CD14-positive monocyte (primary cell): ENCODE results near the gene EBLN1. TPM values are rescaled to one million over a fixed set of nuclear protein-coding genes. Genes with fewer than 3 reads are reported as not detected.

Experiments
- DNase-seq, 3 donors: peaks; one replicate each; pipeline ENCODE4 v3.0.0-alpha.2; 2011 to 2022
- H2AFZ ChIP-seq: 2 replicates; pipeline ENCODE4 v1.6.0; 2012; ENCODE audit warnings: mild to moderate bottlenecking, low read depth, low read length, inconsistent platforms; ENCODE audit not compliant: insufficient read depth, poor library complexity, severe bottlenecking
- H3K27ac ChIP-seq, 2 donors: 1 replicate in 1 of 2; 2 replicates in 1 of 2; pipeline ENCODE4 v1.5.1; 2012 to 2013; ENCODE audit warnings: low read length in 2 of 2, control low read depth in 1 of 2, inconsistent platforms in 1 of 2, low read depth in 1 of 2, mild to moderate bottlenecking in 1 of 2
- H3K27me3 ChIP-seq, 2 donors: one replicate each; pipeline versions ENCODE4 v1.6.0 to v1.6.1; 2011 to 2013; ENCODE audit warnings: low read length in 2 of 2; ENCODE audit not compliant: control insufficient read depth in 2 of 2, insufficient read depth in 2 of 2
- H3K36me3 ChIP-seq, 2 donors: replicated peaks in 1 of 2; 1 replicate in 1 of 2; 2 replicates in 1 of 2; pipeline versions ENCODE4 v1.5.1 to v1.6.1; 2012 to 2013; ENCODE audit warnings: low read length in 2 of 2, control low read depth in 1 of 2, inconsistent platforms in 1 of 2, mild to moderate bottlenecking in 1 of 2; ENCODE audit not compliant: insufficient read depth in 2 of 2, control insufficient read depth in 1 of 2
- H3K4me1 ChIP-seq, 2 donors: 1 replicate in 1 of 2; 2 replicates in 1 of 2; pipeline versions ENCODE4 v1.5.1 to v1.6.1; 2012 to 2013; ENCODE audit warnings: low read length in 2 of 2, control low read depth in 1 of 2, inconsistent platforms in 1 of 2, mild to moderate bottlenecking in 1 of 2, moderate library complexity in 1 of 2; ENCODE audit not compliant: insufficient read depth in 2 of 2, control insufficient read depth in 1 of 2
- H3K4me2 ChIP-seq: replicated peaks from 2 replicates; pipeline ENCODE3; 2012; ENCODE audit warnings: low read length, moderate library complexity, mild to moderate bottlenecking; ENCODE audit not compliant: poor library complexity, severe bottlenecking; ENCODE audit errors: extremely low read depth
- H3K4me3 ChIP-seq, 3 experiments: fragments of 200-600 bp in 1 of 3; sonication (generic) in 1 of 3; replicated peaks in 1 of 3; 1 replicate in 2 of 3; 2 replicates in 1 of 3; pipeline ENCODE4 v1.5.1; 2011 to 2013; ENCODE audit warnings: low read length in 3 of 3, mild to moderate bottlenecking in 3 of 3, control low read depth in 2 of 3, low read depth in 2 of 3, inconsistent platforms in 1 of 3, moderate library complexity in 1 of 3
- H3K79me2 ChIP-seq: 2 replicates; pipeline ENCODE4 v1.6.0; 2012; ENCODE audit warnings: mild to moderate bottlenecking, control low read depth, inconsistent platforms, low read length, moderate library complexity; ENCODE audit not compliant: insufficient read depth
- H3K9ac ChIP-seq: 2 replicates; pipeline ENCODE4 v1.6.0; 2017; ENCODE audit warnings: low read length, mild to moderate bottlenecking; ENCODE audit not compliant: insufficient read depth, poor library complexity, severe bottlenecking
- H3K9me3 ChIP-seq, 2 donors: replicated peaks in 1 of 2; 1 replicate in 1 of 2; 2 replicates in 1 of 2; pipeline versions ENCODE4 v1.5.1 to v1.6.1; 2012 to 2013; ENCODE audit warnings: low read length in 2 of 2, control low read depth in 1 of 2; ENCODE audit not compliant: control insufficient read depth in 1 of 2, insufficient read depth in 1 of 2
- H4K20me1 ChIP-seq: 2 replicates; pipeline ENCODE4 v1.6.0; 2012; ENCODE audit warnings: mild to moderate bottlenecking, low read length, control low read depth, moderate library complexity; ENCODE audit not compliant: insufficient read depth
- H3K27ac Mint-ChIP-seq, 7 donors: one replicate each; pipeline ENCODE4 v1.8.0; 2020; ENCODE audit warnings: mild to moderate bottlenecking in 7 of 7, mixed read lengths in 7 of 7, moderate library complexity in 6 of 7, inconsistent platforms in 2 of 7
- H3K27me3 Mint-ChIP-seq, 3 donors: one replicate each; pipeline ENCODE4 v1.8.0; 2021 to 2022; ENCODE audit warnings: low read depth in 3 of 3, mild to moderate bottlenecking in 3 of 3, mixed read lengths in 3 of 3, moderate library complexity in 3 of 3, inconsistent platforms in 1 of 3
- H3K36me3 Mint-ChIP-seq, 2 donors: one replicate each; pipeline ENCODE4 v1.8.0; 2020; ENCODE audit warnings: mixed read lengths in 2 of 2, inconsistent platforms in 1 of 2, mild to moderate bottlenecking in 1 of 2
- H3K4me1 Mint-ChIP-seq: one replicate; pipeline ENCODE4 v1.8.0; 2020; ENCODE audit warnings: mild to moderate bottlenecking, mixed read lengths
- H3K4me3 Mint-ChIP-seq, 2 donors: one replicate each; pipeline ENCODE4 v1.8.0; 2020; ENCODE audit warnings: mild to moderate bottlenecking in 2 of 2, mixed read lengths in 2 of 2, moderate library complexity in 1 of 2
- H3K9me3 Mint-ChIP-seq, 7 donors: one replicate each; pipeline ENCODE4 v1.8.0; 2020 to 2022; ENCODE audit warnings: mixed read lengths in 7 of 7, mild to moderate bottlenecking in 6 of 7, moderate library complexity in 6 of 7, inconsistent platforms in 2 of 7
- WGBS: methylation state at CpG from one replicate; pipeline ENCODE4 v1.1.5; 2013; ENCODE audit warnings: missing lambda C conversion rate; ENCODE audit not compliant: insufficient coverage; 5-methylcytosine and 5-hydroxymethylcytosine counted together
- intact Hi-C, 2 donors: fragments of 100-400 bp; cut with micrococcal nuclease; formaldehyde crosslinking; loops; one replicate each; pipeline versions ENCODE4 v1.15.0 to v1.15.1; 2023
- polyA plus RNA-seq, 3 donors: library from polyadenylated mRNA; depleted of rRNA in 1 of 3; unstranded in 2 of 3; stranded (reverse) in 1 of 3; fragments of 300-500 nt in 2 of 3; fragments of >200 nt in 1 of 3; fragmentation: Illumina TruSeq in 2 of 3; gene quantifications; 1 replicate in 2 of 3; 2 replicates in 1 of 3; pipeline ENCODE4 v1.2.3, GENCODE V29; 2012 to 2021
- TF ChIP-seq, protein P1 (sequence below): fragments of 200-600 bp; IDR thresholded peaks from one replicate; pipeline ENCODE4 v1.8.0; 2022; ENCODE audit warnings: antibody characterized with exemption, mild to moderate bottlenecking

EBLN1 gene
- polyA plus RNA-seq, 3 donors, result not detected

DNA sequence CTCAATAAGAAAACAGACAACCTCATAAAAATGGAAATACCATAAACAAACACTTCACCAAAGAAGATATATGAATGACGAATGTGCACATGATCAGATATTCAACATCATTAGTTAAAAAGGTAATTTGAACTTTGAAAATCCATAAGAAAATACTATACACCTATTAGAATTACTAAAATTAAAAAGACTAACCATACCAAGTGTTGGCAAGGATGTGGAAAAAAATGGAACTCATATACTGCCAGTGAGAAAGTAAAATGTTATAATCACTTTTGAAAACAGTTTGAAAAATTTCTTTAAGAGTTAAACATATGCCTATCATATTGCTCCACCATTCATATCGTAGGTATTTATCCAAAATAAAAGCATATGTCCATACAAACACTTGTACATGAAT, 37.1 kb downstream of the EBLN1 start:
- Mint-ChIP-seq H3K36me3 (no peaks in the 10 kb centered on the region), H3K4me3 (no peak overlapping the region), H3K27ac (no peak overlapping the region), H3K4me1 (no peaks in the 10 kb centered on the region), H3K9me3 (peaks cover 0 to 9% (median 0%) of the 10 kb centered on the region in 7 donors), H3K27me3 (no peaks in the 10 kb centered on the region)
- Histone ChIP-seq H3K36me3 (no peaks in the 10 kb centered on the region), H3K27ac (no peak overlapping the region), H2AFZ (no peak overlapping the region), H3K4me1 (no peaks in the 10 kb centered on the region), H3K79me2 (no peaks in the 10 kb centered on the region), H4K20me1 (no peaks in the 10 kb centered on the region), H3K27me3 (no peaks in the 10 kb centered on the region), H3K4me3 (no peak overlapping the region), H3K4me2 (no peak overlapping the region), H3K9ac (no peak overlapping the region), H3K9me3 (no peaks in the 10 kb centered on the region)
- intact Hi-C loops, result no loop called here
- TF ChIP-seq, protein P1, sequence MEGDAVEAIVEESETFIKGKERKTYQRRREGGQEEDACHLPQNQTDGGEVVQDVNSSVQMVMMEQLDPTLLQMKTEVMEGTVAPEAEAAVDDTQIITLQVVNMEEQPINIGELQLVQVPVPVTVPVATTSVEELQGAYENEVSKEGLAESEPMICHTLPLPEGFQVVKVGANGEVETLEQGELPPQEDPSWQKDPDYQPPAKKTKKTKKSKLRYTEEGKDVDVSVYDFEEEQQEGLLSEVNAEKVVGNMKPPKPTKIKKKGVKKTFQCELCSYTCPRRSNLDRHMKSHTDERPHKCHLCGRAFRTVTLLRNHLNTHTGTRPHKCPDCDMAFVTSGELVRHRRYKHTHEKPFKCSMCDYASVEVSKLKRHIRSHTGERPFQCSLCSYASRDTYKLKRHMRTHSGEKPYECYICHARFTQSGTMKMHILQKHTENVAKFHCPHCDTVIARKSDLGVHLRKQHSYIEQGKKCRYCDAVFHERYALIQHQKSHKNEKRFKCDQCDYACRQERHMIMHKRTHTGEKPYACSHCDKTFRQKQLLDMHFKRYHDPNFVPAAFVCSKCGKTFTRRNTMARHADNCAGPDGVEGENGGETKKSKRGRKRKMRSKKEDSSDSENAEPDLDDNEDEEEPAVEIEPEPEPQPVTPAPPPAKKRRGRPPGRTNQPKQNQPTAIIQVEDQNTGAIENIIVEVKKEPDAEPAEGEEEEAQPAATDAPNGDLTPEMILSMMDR, result no peak
- WGBS, result no CpG with 5 or more reads among the region's 2 CpGs
- DNase-seq, result no peak

DNA sequence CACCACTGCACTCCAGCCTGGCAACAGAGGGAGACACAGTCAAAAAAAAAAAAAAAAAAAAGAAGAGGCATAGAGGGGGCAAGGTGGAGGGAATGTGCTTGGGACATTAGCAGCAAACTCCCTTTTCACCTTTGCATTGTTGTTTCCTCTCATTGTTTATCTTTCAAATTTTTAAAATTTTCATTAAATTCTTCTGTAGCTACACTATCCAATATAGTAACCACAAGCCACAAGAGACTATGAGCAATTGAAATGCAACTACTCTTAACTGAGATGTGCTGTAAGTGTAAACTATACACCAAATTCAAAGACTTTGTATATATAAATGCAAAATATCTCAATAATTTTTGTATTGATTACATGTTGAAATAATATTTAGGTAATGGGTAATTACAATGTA, 43.4 kb downstream of the EBLN1 start:
- intact Hi-C loops, result no loop called here
- Histone ChIP-seq H3K9ac (no peak overlapping the region), H3K9me3 (no peaks in the 10 kb centered on the region), H3K36me3 (no peaks in the 10 kb centered on the region), H4K20me1 (no peaks in the 10 kb centered on the region), H3K79me2 (no peaks in the 10 kb centered on the region), H3K27me3 (no peaks in the 10 kb centered on the region), H3K4me2 (no peak overlapping the region), H2AFZ (no peak overlapping the region), H3K4me3 (no peak overlapping the region), H3K4me1 (no peaks in the 10 kb centered on the region), H3K27ac (no peak overlapping the region)
- Mint-ChIP-seq H3K4me1 (no peaks in the 10 kb centered on the region), H3K4me3 (no peak overlapping the region), H3K27me3 (peaks cover 0 to 2% (median 0%) of the 10 kb centered on the region in 3 donors), H3K27ac (no peak overlapping the region), H3K9me3 (peaks cover 0 to 11% (median 5%) of the 10 kb centered on the region in 7 donors), H3K36me3 (no peaks in the 10 kb centered on the region)
- DNase-seq, result no peak
- TF ChIP-seq, protein P1, result no peak
